Activated naive CD8-positive, alpha-beta T cell treated with anti-CD3 and anti-CD28 coated beads, Interleukin-2, amount 10 ng/mL, durations not matched to agents 7 days and 5 days (primary cell): Measurements from ENCODE around the gene RCE1. TPM values are rescaled to one million over a fixed set of nuclear protein-coding genes. Genes with fewer than 3 reads are reported as not detected.
"Not testable (repeated sequence)": the region's sequence is repeated elsewhere in the genome, so short reads cannot be mapped to it uniquely, and the experiment has no call there.

Experiments
- ATAC-seq: fragments of 150-1000 bp; cut with Tn5 transposase; one replicate; pipeline ENCODE4 v1.10.0; 2021; ENCODE audit warnings: low read depth, moderate library complexity
- POLR2A ChIA-PET: fragments of 350-600 bp; sonication (Branson Sonifier 250); formaldehyde crosslinking; loops from one replicate; lab custom pipeline; 2021; ENCODE audit warnings: antibody characterized with exemption; lab: Charles Lee
- DNase-seq: peaks from one replicate; pipeline ENCODE4 v3.0.0; 2021
- H3K27ac Mint-ChIP-seq: one replicate; pipeline ENCODE4 v1.8.0; 2022; ENCODE audit warnings: mild to moderate bottlenecking, mixed read lengths
- H3K27me3 Mint-ChIP-seq: one replicate; pipeline ENCODE4 v1.8.0; 2022; ENCODE audit warnings: mild to moderate bottlenecking, moderate library complexity, mixed read lengths
- H3K36me3 Mint-ChIP-seq: one replicate; pipeline ENCODE4 v1.8.0; 2021; ENCODE audit warnings: mild to moderate bottlenecking, mixed read lengths
- H3K4me1 Mint-ChIP-seq: one replicate; pipeline ENCODE4 v1.8.0; 2021; ENCODE audit warnings: mixed read lengths
- H3K4me3 Mint-ChIP-seq: one replicate; pipeline ENCODE4 v1.8.0; 2022; ENCODE audit warnings: mild to moderate bottlenecking, moderate library complexity, mixed read lengths
- H3K9me3 Mint-ChIP-seq: one replicate; pipeline ENCODE4 v1.8.0; 2021; ENCODE audit warnings: mixed read lengths
- total RNA-seq, 2 experiments: library from RNA; stranded (reverse); gene quantifications; one replicate each; pipeline ENCODE4 v1.2.3, GENCODE V29; 2021

RCE1 gene, protein sequence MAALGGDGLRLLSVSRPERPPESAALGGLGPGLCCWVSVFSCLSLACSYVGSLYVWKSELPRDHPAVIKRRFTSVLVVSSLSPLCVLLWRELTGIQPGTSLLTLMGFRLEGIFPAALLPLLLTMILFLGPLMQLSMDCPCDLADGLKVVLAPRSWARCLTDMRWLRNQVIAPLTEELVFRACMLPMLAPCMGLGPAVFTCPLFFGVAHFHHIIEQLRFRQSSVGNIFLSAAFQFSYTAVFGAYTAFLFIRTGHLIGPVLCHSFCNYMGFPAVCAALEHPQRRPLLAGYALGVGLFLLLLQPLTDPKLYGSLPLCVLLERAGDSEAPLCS
- 10 to 100 TPM; 23.0 to 27.2 TPM for total RNA-seq

DNA sequence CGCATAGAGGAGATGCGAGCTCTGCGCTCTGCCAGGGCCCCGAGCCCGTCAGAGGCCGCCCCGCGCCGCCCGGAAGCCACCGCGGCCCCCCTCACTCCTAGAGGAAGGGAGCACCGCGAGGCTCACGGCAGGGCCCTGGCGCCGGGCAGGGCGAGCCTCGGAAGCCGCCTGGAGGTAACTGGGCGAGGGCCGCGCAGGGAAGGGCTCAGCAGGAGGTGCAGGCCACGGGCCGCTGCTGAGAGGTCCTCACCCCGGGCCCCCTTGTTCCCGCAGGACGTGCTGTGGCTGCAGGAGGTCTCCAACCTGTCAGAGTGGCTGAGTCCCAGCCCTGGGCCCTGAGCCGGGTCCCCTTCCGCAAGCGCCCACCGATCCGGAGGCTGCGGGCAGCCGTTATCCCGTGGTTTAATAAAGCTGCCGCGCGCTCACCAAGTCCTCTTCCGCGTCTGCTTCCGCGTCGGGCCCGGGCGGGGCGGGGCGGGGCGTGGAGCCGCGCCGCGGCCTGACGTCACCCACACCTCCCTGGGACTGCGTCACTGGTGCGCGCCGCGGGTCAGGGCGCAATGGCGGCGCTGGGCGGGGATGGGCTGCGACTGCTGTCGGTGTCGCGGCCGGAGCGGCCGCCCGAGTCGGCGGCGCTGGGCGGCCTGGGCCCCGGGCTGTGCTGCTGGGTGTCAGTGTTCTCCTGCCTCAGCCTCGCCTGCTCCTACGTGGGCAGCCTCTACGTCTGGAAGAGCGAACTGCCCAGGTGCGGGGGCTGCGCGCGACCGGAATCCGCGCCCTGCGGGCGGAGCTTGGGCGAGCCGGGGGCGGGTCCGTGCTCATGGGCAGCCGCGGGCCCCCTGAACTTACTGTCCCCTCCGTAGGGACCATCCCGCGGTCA lies at the start of gene RCE1:
TSS of gene RCE1 (plus strand) at position 546 of the 880 bp plus-strand sequence. CDS start at position 561, 15 bp downstream.
- POLR2A ChIA-PET = interaction anchor here (0.7 to 4.4 kb wide), 22 partner anchors 9 to 471 kb away, joined by 3 to 90 read pairs (median 4); partner anchors contain the start of genes PC, PELI3, RBM14 and RBM4
- H3K4me1 Mint-ChIP-seq = peaks cover 40% of the 10 kb centered on the region
- H3K36me3 Mint-ChIP-seq = peaks cover 18% of the 10 kb centered on the region
- H3K27ac Mint-ChIP-seq = peak within 1 kb of the TSS; percentile 98
- ATAC-seq (peak; percentile 86), DNase-seq (peak; percentile 98)
- peak within 1 kb of the TSS; percentile 98 for H3K4me3 Mint-ChIP-seq
- H3K9me3 Mint-ChIP-seq = no peaks in the 10 kb centered on the region
- no peaks in the 10 kb centered on the region for H3K27me3 Mint-ChIP-seq

- POLR2A ChIA-PET, DNase-seq, H3K9me3 Mint-ChIP-seq, H3K27ac Mint-ChIP-seq, ATAC-seq, H3K4me1 Mint-ChIP-seq, H3K4me3 Mint-ChIP-seq, H3K36me3 Mint-ChIP-seq, H3K27me3 Mint-ChIP-seq: not testable (repeated sequence)
Measured at GRCh38 chr11:66799815-66800214, 43.4 kb upstream of the RCE1 start.

DNA sequence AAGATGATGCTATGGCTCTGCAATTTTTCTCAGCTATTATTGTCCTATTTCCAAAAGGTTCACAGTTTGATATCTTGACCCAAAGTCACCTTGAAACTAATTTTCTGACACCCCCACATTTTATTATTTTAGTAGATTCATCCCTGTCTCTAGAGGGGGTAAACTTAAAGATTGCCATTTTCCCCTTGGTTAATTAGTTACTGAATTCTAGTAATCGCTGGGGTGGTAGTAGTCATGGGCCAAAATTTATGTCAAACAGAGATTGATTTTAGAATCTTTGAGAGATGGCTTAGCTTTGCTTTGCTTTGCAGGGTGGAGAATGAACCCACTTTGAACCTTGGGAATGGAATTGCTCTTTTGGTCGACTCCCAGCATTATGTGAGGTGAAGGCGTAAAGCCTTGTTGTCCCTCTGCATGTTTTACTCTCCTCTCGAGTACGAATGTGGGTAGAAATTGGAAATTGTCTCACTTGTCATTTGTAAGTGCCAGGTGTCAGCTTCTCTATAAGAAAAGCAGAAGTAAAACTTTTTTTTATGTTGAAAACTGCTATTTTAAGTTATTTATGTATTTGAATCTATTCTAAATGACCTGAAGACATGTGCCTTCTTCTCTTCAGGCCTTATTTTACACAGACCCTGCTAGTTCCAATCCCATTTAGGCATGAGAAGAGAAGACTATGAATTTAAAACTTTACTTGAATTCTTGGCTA lies 42.4 kb upstream of the RCE1 start:
- Mint-ChIP-seq H3K4me1 (no peaks in the 10 kb centered on the region), H3K36me3 (no peaks in the 10 kb centered on the region), H3K4me3 (no peak overlapping the region), H3K9me3 (no peaks in the 10 kb centered on the region), H3K27ac (no peak overlapping the region), H3K27me3 (no peaks in the 10 kb centered on the region)
- DNase-seq (no peak), ATAC-seq (no peak)
- POLR2A ChIA-PET = no interaction called here

DNA sequence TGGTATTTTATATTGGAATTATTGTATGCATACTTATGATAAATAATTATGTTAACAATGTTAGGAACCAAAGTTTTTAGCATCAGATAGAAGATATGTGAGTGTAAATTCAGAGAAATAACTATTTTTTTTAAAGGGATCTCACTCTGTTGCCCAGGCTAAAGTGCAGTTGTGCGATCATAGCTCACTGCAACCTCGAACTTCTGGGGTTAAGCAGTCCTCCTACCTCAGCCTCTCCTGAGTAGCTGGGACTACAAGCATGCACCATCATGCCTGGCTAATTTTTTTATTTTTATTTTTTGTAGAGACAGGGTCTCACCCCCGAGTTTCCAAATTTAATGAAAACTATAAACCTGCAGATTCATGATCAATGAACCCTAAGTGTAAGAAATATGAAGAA lies 33.6 kb upstream of the RCE1 start:
- POLR2A ChIA-PET = no interaction called here
- no peaks in the 10 kb centered on the region for H3K36me3 Mint-ChIP-seq
- H3K4me3 Mint-ChIP-seq = no peak overlapping the region

GRCh38 chr11:66810576-66811185 lies 32.6 kb upstream of the RCE1 start:
- POLR2A ChIA-PET = no interaction called here
- DNase-seq (no peak), ATAC-seq (no peak)
- Mint-ChIP-seq H3K9me3 (no peaks in the 10 kb centered on the region), H3K4me3 (no peak overlapping the region), H3K4me1 (no peaks in the 10 kb centered on the region), H3K27ac (no peak overlapping the region), H3K36me3 (no peaks in the 10 kb centered on the region), H3K27me3 (no peaks in the 10 kb centered on the region)

More for the DNA sequence above, 33.6 kb upstream of the RCE1 start:
- DNase-seq (no peak), ATAC-seq (no peak)
- Mint-ChIP-seq H3K27me3 (no peaks in the 10 kb centered on the region), H3K4me1 (no peaks in the 10 kb centered on the region), H3K9me3 (no peaks in the 10 kb centered on the region), H3K27ac (no peak overlapping the region)

- ATAC-seq (no peak), DNase-seq (no peak)
- POLR2A ChIA-PET = no interaction called here
- Mint-ChIP-seq H3K9me3 (no peaks in the 10 kb centered on the region), H3K27ac (no peak overlapping the region), H3K4me3 (no peak overlapping the region), H3K36me3 (no peaks in the 10 kb centered on the region), H3K27me3 (no peaks in the 10 kb centered on the region), H3K4me1 (no peaks in the 10 kb centered on the region)
Measured at GRCh38 chr11:66814678-66815077, 28.6 kb upstream of the RCE1 start.

- Mint-ChIP-seq H3K27me3 (no peaks in the 10 kb centered on the region), H3K36me3 (no peaks in the 10 kb centered on the region)
- POLR2A ChIA-PET = interaction anchor here (0.5 kb wide), 1 partner anchor 11 kb away, joined by 3 read pairs; no protein-coding TSS in a partner anchor
Measured at GRCh38 chr11:66815646-66816045, 27.6 kb upstream of the RCE1 start.

GRCh38 chr11:66818231-66818955 lies 24.8 kb upstream of the RCE1 start:
- Mint-ChIP-seq H3K27ac (no peak overlapping the region), H3K9me3 (no peaks in the 10 kb centered on the region), H3K4me1 (no peaks in the 10 kb centered on the region), H3K4me3 (no peak overlapping the region), H3K36me3 (no peaks in the 10 kb centered on the region), H3K27me3 (no peaks in the 10 kb centered on the region)
- ATAC-seq (no peak), DNase-seq (no peak)
- POLR2A ChIA-PET = no interaction called here

More at GRCh38 chr11:66815646-66816045, 27.6 kb upstream of the RCE1 start:
- no peak overlapping the region for H3K27ac Mint-ChIP-seq
- ATAC-seq = no peak
- H3K4me1 Mint-ChIP-seq = no peaks in the 10 kb centered on the region
- H3K4me3 Mint-ChIP-seq = no peak overlapping the region
- H3K9me3 Mint-ChIP-seq = no peaks in the 10 kb centered on the region
- DNase-seq = no peak

GRCh38 chr11:66820381-66820780 lies 22.9 kb upstream of the RCE1 start:
- POLR2A ChIA-PET = interaction anchor here (0.6 kb wide), 1 partner anchor 35 kb away, joined by 3 read pairs; no protein-coding TSS in a partner anchor
- no peak overlapping the region for H3K4me3 Mint-ChIP-seq

GRCh38 chr11:66820901-66821300 lies 22.3 kb upstream of the RCE1 start:
- ATAC-seq (no peak), DNase-seq (no peak)
- no peaks in the 10 kb centered on the region for H3K4me1 Mint-ChIP-seq
- no peaks in the 10 kb centered on the region for H3K9me3 Mint-ChIP-seq
- H3K27me3 Mint-ChIP-seq = no peaks in the 10 kb centered on the region
- H3K4me3 Mint-ChIP-seq = no peak overlapping the region
- H3K36me3 Mint-ChIP-seq = no peaks in the 10 kb centered on the region
- POLR2A ChIA-PET = interaction anchor here (0.7 kb wide), 1 partner anchor 186 kb away, joined by 5 read pairs; no protein-coding TSS in a partner anchor
- H3K27ac Mint-ChIP-seq = no peak overlapping the region

More at GRCh38 chr11:66820381-66820780, 22.9 kb upstream of the RCE1 start:
- DNase-seq (no peak), ATAC-seq (no peak)
- Mint-ChIP-seq H3K27me3 (no peaks in the 10 kb centered on the region), H3K27ac (no peak overlapping the region), H3K36me3 (no peaks in the 10 kb centered on the region), H3K4me1 (no peaks in the 10 kb centered on the region), H3K9me3 (no peaks in the 10 kb centered on the region)

GRCh38 chr11:66823700-66824099 lies 19.5 kb upstream of the RCE1 start:
- H3K4me1 Mint-ChIP-seq = no peaks in the 10 kb centered on the region
- no peak overlapping the region for H3K27ac Mint-ChIP-seq
- no peaks in the 10 kb centered on the region for H3K27me3 Mint-ChIP-seq
- H3K9me3 Mint-ChIP-seq = no peaks in the 10 kb centered on the region
- DNase-seq (no peak), ATAC-seq (no peak)
- POLR2A ChIA-PET = no interaction called here
- no peaks in the 10 kb centered on the region for H3K36me3 Mint-ChIP-seq
- H3K4me3 Mint-ChIP-seq = no peak overlapping the region

DNA sequence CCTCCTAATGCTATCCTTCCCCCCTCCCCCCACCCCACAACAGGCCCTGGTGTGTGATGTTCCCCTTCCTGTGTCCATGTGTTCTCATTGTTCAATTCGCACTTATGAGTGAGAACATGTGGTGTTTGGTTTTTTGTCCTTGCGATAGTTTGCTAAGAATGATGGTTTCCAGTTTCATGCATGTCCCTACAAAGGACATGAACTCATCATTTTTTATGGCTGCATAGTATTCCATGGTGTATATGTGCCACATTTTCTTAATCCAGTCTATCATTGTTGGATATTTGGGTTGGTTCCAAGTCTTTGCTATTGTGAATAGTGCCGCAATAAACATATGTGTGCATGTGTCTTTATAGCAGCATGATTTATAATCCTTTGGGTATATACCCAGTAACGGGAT lies 18.7 kb upstream of the RCE1 start:
- H3K4me3 Mint-ChIP-seq, H3K27ac Mint-ChIP-seq, H3K27me3 Mint-ChIP-seq, H3K4me1 Mint-ChIP-seq, POLR2A ChIA-PET, H3K36me3 Mint-ChIP-seq, DNase-seq, ATAC-seq, H3K9me3 Mint-ChIP-seq: not testable (repeated sequence)
